ENCODE data around the gene ALKBH4. TPM values are rescaled to one million over a fixed set of nuclear protein-coding genes. Genes with fewer than 3 reads are reported as not detected.

Gene ALKBH4
- total and polyA plus RNA-seq, 2 donors (not counting 3 experiments of a cell fraction or from before 2014, with no cell fraction given), result 5.3 to 10.8 TPM

GRCh38 chr7:102467581-102468477, 3.2 kb upstream of the ALKBH4 start:
- POLR2A ChIA-PET, result no interaction called here
- CTCF ChIA-PET, result interaction anchor here (0.6 to 1.8 kb wide), 6 partner anchors 9 to 55 kb away, joined by 3 to 8 read pairs (median 3); no protein-coding TSS in a partner anchor
- peaks cover 2 to 14% of the 10 kb centered on the region in 2 experiments for H3K36me3 ChIP-seq (ENCODE audit: control insufficient read depth in 2 of 2, extremely low read depth in 1 of 2, insufficient read depth in 2 of 2, low read length in 2 of 2)

More at GRCh38 chr7:102467581-102468477, 3.2 kb upstream of the ALKBH4 start:
- H4K20me1 ChIP-seq (replicated peaks; ENCODE audit: control insufficient read depth, extremely low read depth, insufficient read depth, low read length), result no peaks in the 10 kb centered on the region
- no peak overlapping the region for H2AFZ ChIP-seq (ENCODE audit: low read depth, low read length)
- dilution Hi-C loops (cut with MboI; ENCODE audit: extremely low pct_ligation_motif_present, low sequenced_read_pairs), result no loop called here
- no peak overlapping the region for H3K9ac ChIP-seq (replicated peaks; ENCODE audit: extremely low read depth, insufficient read depth, low read length)
- no peaks in the 10 kb centered on the region for H3K9me1 ChIP-seq (replicated peaks; ENCODE audit: control insufficient read depth, extremely low read depth, insufficient read depth, low read length)
- peaks cover 9% of the 10 kb centered on the region for H3K4me1 ChIP-seq (ENCODE audit: control insufficient read depth, extremely low read depth, insufficient read depth, low read length)
- DNase-seq (ENCODE audit: low read depth, low spot score), result no peak
- H3K9me3 ChIP-seq (replicated peaks; ENCODE audit: control insufficient read depth, insufficient read depth, low read length), result no peaks in the 10 kb centered on the region
- no peaks in the 10 kb centered on the region for H3K27me3 ChIP-seq (ENCODE audit: control insufficient read depth in 2 of 2, insufficient read depth in 2 of 2, low read length in 2 of 2)
- H3K27ac ChIP-seq (ENCODE audit: insufficient read depth, low read depth, low read length), result no peak overlapping the region
- H3K4me2 ChIP-seq (ENCODE audit: insufficient read depth, low read length), result no peak overlapping the region
- intact Hi-C loops (cut with micrococcal nuclease), result no loop called here
- no TSS peak for BruUV-seq (replicated peaks)
- H3K4me3 ChIP-seq (replicated peaks in 1 of 3; ENCODE audit: insufficient read depth in 1 of 3, low read depth in 1 of 3, low read length in 3 of 3), result no peak overlapping the region
- FAIRE-seq, result no peak
- TF ChIP-seq FOS (IDR thresholded peaks at IDR 0.05; ENCODE audit: borderline replicate concordance, insufficient read depth, low read length) (no peak), CTCF (IDR thresholded peaks at IDR 0.05; ENCODE audit: extremely low read depth in 1 of 2, insufficient read depth in 1 of 2, low read depth in 1 of 2, low read length in 2 of 2) (no peak), GATA2 (IDR thresholded peaks at IDR 0.05; ENCODE audit: insufficient read depth, insufficient read length, low read depth, low read length) (no peak), POLR2AphosphoS5 (IDR thresholded peaks at IDR 0.05; ENCODE audit: insufficient read depth, low read depth, low read length) (no peak), POLR2A (IDR thresholded peaks at IDR 0.05; ENCODE audit: low read depth, low read length) (no peak), JUN (IDR thresholded peaks at IDR 0.05; ENCODE audit: borderline replicate concordance, insufficient read depth, insufficient read length, low read depth) (no peak), MAX (IDR thresholded peaks at IDR 0.05; ENCODE audit: insufficient read depth, insufficient read length) (no peak), EZH2 (IDR thresholded peaks at IDR 0.05; ENCODE audit: borderline replicate concordance, low read depth, low read length, severe bottlenecking) (no peak), MYC (IDR thresholded peaks at IDR 0.05; ENCODE audit: low read depth, low read length) (no peak)
- peaks cover 6% of the 10 kb centered on the region for H3K79me2 ChIP-seq (ENCODE audit: control insufficient read depth, insufficient read depth, low read length)

All from endothelial cell of umbilical vein (primary cell).